NOMO-1 treated with DMSO at 0.1 percent for 48 hours (cell line): ENCODE data around the gene KIAA0513.
A peak's percentile ranks its signal among the peaks of the same experiment; 100 is the strongest.
"Not testable (repeated sequence)": the region's sequence is repeated elsewhere in the genome, so short reads cannot be mapped to it uniquely, and the experiment has no call there.

Experiments used
- DNase-seq: peaks from one replicate; lab custom pipeline; 2025; ENCODE audit not compliant: unreplicated experiment; lab: John Stamatoyannopoulos, UW

KIAA0513 gene

DNA sequence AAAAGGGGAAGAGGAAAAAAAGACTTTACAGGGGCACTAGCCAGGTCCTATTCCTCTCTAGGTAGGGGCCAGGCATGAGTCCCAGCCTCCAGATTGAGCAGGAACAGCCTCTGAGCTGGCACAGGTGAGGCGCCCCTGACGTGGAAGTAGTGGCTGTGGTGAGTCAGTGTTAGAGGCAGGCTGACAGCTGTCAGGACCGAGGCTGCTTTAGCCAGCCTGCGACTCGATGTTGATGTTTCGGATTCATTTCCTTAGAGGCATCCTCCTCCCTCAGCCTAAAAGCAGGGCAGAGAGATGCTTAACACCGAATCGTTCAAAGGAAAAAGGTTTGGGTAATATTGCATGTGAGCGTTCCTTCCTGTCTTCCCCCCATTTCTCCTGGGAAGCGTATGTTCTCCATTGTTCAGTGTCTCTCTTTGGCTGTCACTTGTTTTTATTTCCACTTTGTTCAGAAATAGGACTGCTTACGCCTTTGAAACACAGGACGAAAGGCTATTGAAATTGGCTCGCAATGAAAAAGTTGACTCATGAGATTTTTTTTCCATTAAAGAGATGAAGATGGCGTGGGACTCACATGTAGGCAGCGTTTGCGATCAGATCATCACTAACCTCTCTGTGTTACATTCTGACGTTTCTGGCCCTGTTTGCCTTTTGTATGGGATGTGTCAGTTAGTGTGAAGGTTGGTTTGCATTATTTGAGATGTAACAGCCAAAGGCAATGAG lies 1.3 kb downstream of the KIAA0513 start:
- no peak for DNase-seq

DNA sequence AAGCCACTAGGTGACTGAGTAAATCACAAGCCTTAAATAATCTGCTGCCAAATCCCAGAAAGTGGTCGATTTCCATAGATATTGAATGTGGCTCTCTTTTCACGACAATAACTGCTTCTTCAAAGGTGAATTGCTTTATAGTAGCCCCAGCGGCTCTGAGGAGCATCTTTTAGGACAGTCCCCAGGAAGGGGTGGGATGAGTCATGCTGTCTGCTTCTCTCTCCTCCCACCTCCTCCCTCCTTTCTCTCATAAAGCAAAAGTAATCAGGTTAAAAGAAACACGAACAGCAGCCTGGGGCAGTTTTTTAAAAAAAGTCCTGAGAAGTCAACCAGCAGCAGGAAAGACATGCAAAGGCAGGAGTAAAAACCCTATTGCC lies 1.8 kb downstream of the KIAA0513 start:
- peak; percentile 71 for DNase-seq

DNA sequence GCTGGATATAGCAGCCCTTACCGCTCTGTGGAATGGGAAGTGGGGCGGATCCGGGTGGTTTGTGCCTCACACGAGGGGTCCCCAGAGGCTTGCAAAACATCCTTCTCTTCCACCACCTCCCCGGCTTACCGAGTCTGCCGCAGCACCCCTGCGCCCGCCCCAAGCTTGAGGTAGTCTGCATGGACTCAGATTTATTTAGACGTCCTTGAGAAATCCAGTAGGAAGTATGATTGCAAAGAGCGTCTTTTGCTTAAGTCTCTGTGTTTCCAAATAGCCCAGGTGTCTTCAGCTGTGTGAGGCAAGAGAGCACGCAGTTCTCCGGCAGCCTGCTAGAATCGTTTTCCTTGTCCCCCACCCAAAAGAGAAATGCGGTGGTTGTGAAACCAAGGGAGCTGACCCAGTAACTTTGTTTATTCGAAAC lies 2.4 kb downstream of the KIAA0513 start:
- peak; percentile 43 for DNase-seq

DNA sequence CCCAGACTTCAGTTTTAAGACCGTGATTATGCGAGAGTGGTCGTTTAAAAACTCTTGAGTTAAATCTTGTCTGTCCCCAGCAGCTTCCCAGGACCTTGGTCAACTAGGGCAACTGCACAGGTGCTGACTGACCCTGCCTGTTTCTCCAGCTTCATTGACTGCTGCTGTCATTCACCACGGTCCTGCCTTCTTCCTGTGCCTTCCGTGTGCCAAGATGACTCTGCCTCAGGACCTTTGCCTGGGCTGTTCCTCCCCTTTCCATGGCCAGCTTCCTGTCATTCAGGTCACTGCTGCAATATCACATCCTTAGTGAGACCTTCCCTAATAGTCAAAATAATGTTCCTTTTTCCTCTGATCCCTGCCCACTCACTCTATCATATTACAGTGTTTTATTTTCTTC lies 3.9 kb downstream of the KIAA0513 start:
- no peak for DNase-seq

DNA sequence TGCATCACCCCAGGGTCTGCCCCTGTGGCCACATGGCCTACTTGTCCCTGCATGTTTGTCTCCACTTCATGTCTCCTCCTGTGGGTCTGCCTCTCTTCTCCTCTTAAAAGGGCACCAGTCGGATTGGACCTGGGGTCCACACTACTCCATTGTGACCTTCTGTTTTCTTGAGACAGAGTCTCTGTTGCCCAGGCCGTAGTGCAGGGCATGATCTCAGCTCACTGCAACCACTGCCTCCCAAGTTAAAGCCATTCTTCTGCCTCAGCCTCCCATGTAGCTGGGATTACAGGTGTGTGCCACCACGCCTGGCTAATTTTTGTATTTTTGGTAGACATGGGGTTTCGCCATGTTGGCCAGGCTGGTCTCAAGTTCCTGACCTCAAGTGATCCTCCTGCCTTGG lies 4.6 kb downstream of the KIAA0513 start:
- not testable (repeated sequence) for DNase-seq

DNA sequence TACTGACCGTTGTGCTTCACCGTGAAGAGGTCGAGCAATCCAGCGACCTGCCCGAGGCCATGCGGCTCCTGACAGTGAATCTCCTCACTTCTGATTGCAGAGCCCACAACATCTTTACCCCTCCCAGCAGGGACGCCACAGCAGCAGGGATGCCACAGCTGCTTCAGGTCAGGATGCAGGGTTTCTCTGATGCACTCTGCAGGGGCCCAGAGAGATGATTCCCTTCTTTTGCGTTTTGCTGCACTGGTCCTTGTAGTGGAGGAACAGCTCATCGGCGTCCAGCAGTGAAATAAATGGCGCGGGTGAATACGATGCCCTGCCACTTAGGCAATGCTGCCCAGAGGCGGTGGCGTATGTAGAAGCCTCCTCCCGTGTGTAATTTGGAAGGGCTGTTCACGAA lies 5.6 kb downstream of the KIAA0513 start:
- no peak for DNase-seq

DNA sequence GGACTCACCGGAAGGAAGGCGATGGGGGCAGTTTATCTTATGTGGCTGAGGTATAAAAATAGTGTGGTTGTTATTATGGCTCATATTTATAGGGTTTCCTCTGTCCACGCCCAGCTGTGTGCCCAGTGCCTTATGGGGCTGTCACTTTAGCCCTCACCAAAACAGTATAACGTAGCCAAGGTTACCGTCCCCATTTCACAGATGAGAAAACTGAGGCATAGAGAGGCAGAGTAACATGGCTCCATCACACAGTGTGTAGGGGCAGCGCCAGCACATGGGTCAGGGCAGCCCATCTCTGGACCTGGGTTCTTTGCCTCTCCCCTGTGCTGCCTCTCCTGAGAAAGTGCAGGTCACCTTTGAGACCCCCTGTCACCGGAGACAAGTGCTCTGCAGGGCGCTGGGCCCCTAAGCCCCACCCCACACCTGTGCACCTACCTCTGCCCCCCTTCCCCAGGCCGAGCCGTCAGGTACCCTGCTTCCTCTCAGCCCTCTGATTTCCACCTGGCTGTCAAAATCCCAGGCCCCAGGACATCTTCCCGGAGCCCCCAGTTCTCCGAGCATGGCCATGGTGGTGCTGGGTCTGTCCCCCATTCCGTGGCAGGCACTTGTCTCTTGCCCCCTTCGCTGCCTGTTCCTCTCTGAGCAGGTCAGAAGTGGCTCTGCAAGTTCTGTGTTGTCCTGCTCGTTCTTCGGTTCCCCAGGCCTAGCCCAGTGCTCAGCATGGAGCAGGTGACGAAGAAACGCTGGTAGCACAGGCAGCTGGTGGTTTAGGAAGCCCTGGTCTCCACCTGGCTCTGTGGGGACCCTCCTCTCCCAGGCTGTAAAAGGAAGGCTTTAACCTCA lies 7.2 kb downstream of the KIAA0513 start:
- DNase-seq = no peak

DNA sequence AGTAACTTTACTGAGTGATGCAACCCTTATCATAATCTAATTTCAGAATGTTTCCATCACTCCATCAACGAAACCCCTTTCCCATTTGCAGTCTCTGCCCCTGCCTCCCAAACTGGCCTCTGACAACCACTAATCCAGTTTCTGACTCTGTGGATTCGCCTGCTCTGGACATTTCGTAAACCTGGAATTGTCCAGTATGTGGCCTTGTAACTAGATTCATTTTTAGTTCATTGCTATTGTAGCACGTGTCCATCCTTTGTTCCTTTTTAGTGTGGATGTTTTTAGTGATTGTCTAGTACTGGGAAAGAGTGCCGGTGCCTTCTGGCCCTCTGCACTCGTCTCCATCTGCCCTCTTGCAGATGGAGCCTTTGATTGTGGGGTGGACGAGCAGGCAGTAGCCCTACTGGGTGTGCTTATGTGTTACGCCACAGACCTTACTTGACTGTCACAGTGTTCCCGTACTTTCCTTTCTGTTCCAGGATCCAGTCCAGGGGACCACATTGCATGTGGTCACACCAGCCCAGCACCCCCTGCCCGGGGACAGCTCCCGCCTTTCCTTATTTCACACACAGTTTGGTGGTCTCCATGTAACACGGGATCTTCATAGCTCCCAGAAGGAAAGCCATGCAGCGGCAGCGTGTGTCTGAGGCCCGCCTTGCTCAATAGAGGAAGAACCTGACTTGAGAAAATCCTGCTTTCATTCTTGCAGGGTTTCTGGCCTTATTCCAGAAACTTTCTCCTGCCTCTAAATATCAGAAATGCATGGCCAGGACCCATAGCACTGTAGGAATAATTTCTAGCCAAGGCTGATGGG lies 8.8 kb downstream of the KIAA0513 start:
- no peak for DNase-seq

DNA sequence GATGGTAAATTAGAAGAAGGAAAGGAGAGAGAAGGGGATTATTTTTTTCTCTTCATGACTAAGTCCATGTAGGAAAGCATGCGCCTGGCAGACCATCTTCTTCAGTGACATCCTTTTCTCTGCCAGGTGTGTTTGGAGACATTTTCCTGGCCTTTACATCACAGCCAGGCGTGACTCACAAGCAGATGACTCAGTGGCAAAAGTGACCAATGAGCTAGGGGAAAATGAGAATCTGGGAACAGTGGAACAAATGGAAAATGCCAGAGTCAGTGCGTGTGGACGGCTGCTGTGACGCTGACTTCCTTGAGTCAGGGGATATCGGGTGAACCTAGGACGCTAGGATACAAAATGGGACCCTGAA lies 9.4 kb downstream of the KIAA0513 start:
- no peak for DNase-seq

DNA sequence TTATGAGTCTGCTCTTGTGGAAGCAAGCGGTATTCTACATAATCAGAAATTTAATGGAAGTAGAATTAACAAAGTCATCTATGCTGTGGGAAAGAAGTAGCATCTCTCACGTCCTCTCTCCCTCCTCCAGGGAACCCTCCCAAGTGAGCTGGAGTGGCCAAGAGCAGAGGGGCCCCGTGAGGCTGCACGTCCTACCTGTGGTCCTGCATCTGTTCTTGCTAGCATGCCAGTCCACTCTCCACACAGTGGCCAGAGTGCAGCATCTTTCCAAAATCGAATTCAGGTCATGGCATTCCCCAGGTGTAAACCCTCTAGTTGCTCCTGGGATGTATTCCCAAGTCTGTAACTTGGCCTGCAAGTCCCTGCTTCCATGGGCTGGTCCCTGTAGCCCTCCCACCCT lies 10.1 kb downstream of the KIAA0513 start:
- DNase-seq = no peak

DNA sequence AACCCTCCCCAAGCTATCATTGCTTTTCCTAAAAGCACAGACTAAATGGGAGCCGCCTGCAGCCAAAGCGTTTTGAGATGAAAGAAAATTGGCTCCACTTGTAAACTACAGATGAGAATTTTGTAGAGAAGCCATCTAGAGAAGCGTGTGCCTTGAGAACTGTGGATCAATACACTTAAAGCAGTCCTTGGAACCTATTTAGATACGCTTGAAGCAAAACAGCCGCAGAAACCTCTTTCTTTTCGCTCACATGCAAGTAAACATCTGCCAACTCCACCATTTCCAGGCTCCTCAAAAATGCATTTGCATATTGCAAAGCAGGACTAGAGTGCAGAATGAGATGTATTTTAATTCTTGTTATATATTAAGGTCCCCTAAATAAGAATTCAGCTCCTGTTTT lies 13.1 kb downstream of the KIAA0513 start:
- no peak for DNase-seq

DNA sequence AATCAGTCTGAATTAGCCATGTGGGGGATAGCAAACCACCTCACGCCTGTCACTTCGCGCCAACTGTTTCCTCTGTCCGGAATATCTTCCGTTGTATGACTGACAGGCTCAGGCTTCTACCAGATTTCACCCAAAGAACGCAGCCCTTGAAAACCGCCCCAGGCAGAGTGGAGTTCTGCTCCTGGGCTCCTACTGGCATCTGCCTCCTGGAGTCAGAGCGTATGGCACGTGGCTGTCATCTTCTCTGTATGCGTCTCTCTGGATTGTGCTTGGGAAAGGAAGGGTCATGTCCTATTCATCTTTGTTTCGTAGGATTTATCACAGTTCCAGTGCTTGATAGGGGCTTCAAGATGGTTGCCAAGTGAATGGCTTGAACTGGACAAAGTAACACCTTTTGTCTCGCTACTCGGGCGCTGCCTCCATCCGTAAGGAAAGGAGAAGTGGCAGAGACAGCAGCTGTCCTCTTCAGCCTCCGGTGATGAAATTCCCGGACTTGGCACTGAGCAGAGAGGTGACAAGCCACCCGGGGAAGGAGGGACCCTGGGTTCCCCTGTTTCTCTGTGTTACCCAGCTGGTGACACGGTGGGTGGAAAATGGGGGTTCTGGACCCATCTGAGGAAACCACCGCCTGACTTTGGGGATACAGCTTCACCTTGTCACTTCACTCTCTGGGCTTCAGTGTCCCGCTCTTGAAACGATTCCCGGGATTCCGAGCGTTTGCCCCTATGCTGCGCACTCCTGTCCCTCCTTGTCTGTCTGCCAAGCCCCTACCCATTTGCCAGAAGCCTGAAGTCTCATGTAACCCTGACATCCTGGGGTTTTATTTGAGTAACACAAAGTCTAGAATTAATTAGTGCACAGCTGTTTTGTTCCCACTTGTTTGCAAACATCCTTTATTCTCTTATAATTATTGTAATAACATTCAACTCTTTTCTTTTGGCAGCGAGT lies 13.9 kb downstream of the KIAA0513 start:
- no peak for DNase-seq

DNA sequence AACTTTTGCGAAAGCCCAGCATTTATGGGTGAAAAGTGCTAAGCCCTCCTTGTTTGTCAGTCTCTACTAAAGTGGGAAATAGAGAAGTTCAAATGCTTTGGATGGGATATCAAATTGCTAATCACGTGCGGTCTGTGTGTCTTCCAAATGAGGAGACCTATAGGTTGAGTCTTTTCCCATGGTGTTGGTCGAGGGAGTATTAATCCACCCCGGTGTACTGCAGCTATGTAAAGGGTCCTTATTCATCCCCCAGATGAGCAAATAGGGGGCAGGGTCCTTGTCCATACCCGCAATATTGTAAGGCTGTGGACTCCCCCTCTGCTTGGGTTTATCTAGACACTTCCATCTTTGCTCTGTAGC lies 14.6 kb downstream of the KIAA0513 start:
- no peak for DNase-seq

DNA sequence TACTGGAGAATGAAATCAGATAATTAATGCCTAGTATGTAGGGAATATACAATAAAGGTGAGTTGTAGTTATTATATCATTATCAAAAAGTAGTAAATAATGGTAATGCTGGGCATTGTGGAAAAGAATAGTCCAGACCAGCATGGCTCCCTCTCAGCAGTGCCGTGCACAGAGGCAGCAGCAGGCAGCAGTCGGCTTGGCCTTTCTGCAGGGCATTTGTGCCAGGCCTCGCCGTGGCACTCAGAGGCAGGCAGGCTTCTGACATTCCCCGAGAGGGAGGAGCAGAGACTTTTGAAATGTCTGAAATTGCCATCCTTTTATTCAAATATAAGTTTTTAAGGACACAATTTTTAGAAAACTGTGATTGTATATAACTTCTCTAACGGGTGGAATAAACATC lies 15.0 kb downstream of the KIAA0513 start:
- DNase-seq = no peak

DNA sequence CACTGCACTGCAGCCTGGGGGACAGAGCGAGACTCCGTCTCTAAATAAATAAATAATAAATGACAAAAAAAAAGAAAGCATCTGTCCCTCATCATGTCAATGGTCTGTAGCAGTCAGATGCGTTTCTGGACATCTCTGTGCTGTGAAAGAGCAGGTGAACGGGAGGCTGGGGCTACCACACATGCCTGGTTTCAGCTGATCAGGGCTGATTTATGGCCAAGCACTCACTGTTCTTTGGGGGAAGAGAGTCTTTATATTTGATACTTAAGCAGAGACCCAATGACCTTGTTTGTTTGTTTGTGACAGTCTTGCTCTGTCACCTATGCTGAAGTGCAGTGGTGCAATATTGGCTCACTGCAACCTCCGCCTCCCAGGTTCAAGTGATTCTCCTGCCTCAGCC lies 17.5 kb downstream of the KIAA0513 start:
- DNase-seq = no peak

DNA sequence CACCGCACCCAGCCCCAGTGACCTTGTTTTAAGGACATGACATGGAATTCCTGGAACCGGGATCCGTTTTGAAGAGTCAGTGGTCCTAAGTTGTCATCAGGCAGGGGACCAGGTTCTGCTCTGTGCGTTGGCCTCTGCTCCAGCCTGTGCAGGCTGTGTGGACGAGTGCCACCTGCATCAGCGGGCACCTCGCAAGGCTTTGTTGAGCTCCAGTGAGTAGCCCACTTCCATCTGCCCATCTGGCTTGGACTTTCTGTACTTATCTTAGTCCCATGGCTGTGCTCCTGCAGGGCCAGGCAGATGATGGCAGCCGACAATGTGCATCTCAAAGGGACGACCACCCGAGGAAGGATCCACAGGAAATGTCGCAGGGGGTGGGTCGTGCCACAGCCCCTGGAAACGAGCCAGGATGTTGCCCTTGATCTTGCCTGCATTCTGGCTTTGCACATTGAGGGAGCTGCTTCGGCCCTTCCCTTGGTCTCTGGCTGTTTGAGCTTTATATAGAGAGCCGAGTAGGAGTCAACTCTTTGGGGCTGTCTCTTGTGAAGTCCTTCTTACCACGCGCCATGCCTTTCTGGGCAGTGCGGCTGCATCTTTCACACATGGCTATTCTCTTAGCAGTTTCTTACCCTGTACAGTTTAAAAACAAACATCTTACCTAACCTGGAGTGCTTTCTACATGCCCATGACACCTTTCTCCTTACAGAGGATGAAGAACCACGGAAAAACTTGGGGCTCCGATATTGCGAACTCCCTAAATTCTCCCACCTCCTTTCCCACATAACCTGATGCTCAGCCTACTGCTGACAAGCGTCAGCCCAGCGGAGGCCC lies 18.3 kb downstream of the KIAA0513 start:
- no peak for DNase-seq

DNA sequence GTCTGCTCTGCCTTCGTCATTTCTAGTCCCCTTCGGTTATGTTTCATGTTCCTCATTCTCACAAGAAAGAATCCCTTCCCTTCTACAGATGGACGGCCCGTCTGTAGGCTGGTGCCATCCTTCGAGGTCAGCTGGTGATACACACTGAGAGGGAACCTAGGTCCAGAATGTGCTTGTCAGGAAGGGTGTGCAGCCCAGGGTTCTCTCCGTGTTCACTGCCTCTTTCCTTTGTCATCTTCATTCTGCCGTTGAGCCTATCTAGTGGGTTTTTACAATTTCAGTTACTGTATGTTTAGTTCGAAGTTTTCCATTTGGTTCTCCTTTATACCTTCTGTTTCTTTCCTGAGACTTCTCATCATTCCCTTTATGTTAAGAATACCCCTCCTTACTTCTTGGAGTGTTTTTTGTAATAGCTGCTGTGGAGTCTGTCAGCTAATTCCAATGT lies 18.9 kb downstream of the KIAA0513 start:
- DNase-seq = peak; percentile 39

DNA sequence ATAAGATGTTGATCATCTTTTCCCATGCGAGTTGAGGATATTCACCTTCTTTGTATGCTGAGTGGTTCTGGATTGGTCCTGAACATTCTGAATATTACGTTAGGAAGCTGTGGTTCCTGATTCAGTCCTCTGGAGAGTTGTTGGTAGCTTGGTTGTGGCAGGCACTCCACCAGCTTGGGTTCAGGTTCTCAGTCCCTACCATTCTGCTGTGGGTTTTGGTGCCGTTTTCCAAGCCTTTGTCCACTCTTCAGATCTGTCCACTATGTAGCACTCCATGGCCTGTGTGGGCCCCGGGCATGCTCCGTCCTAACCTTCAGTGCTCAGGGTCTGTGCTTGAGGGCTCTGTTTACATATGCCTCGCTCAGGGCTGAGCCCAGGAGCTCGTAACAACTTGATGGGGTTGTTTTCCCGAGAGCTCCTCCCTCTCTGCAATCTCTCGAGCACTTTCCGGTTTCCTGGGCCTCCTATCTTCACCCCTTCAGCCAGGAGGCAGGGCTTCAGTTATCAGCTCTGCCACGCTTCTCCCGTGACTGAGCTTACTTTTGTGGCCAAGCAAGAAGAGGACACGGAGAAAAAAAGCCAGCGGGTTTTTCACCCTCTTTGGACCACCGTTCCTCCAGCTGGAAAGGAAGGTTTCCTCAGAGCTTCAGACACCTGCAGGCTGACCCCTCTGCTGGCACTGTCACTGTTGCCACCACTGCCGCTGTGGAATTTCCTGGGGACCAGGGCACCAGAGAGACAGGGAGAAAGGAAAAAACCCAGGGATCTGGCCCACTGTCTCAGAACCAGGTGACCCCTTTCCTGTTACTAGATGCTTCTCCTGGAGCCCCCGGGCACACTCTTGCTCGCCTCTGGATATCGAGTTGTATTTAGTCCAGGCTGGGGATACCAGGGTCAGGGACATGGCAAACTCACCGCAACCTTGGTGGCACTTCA lies 19.6 kb downstream of the KIAA0513 start:
- no peak for DNase-seq
